Tibial artery (tissue), 4 donors: ENCODE measurements around the gene FASTK.
A peak's percentile ranks its signal among the peaks of the same experiment; 100 is the strongest.

Source experiments
- DNase-seq, 2 donors: peaks; one replicate each; pipeline ENCODE4 v3.0.0-alpha.2; 2019
- H3K27ac ChIP-seq, 2 donors: fragments of 200-600 bp; sonication (generic) in 1 of 2; 1 replicate in 1 of 2; 2 replicates in 1 of 2; pipeline ENCODE4 v1.5.1; 2018 to 2019; ENCODE audit warnings: mild to moderate bottlenecking in 1 of 2
- H3K27me3 ChIP-seq, 2 donors: fragments of 200-600 bp; sonication (generic) in 1 of 2; one replicate each; pipeline versions ENCODE4 v1.5.1 to v1.6.0; 2016 to 2019
- H3K36me3 ChIP-seq, 3 donors: fragments of 200-600 bp; sonication (generic) in 2 of 3; one replicate each; pipeline ENCODE4 v1.5.1; 2016 to 2019; ENCODE audit warnings: mild to moderate bottlenecking in 2 of 3
- H3K4me1 ChIP-seq, 4 donors: fragments of 200-600 bp; sonication (generic) in 2 of 4; 1 replicate in 3 of 4; 2 replicates in 1 of 4; pipeline ENCODE4 v1.5.1; 2016 to 2019
- H3K4me3 ChIP-seq, 2 donors: fragments of 200-600 bp; sonication (generic) in 1 of 2; 1 replicate in 1 of 2; 2 replicates in 1 of 2; pipeline ENCODE4 v1.5.1; 2018 to 2019; ENCODE audit warnings: mild to moderate bottlenecking in 2 of 2
- H3K9me3 ChIP-seq, 3 donors: fragments of 200-600 bp; sonication (generic) in 1 of 3; one replicate each; pipeline ENCODE4 v1.5.1; 2016 to 2019
- intact Hi-C: fragments of 100-400 bp; cut with DNase I; formaldehyde crosslinking; loops from one replicate; pipeline ENCODE4 v1.15.0; 2023; ENCODE audit warnings: low total_unique reads
- TF ChIP-seq, protein P1 (sequence below), 2 experiments: fragments of 200-600 bp in 1 of 2; fragments of 450-650 bp in 1 of 2; IDR thresholded peaks; one replicate each; pipeline ENCODE4 v1.5.1; 2017 to 2019; ENCODE audit warnings: antibody characterized with exemption in 2 of 2, mild to moderate bottlenecking in 1 of 2, moderate library complexity in 1 of 2

The FASTK gene

DNA sequence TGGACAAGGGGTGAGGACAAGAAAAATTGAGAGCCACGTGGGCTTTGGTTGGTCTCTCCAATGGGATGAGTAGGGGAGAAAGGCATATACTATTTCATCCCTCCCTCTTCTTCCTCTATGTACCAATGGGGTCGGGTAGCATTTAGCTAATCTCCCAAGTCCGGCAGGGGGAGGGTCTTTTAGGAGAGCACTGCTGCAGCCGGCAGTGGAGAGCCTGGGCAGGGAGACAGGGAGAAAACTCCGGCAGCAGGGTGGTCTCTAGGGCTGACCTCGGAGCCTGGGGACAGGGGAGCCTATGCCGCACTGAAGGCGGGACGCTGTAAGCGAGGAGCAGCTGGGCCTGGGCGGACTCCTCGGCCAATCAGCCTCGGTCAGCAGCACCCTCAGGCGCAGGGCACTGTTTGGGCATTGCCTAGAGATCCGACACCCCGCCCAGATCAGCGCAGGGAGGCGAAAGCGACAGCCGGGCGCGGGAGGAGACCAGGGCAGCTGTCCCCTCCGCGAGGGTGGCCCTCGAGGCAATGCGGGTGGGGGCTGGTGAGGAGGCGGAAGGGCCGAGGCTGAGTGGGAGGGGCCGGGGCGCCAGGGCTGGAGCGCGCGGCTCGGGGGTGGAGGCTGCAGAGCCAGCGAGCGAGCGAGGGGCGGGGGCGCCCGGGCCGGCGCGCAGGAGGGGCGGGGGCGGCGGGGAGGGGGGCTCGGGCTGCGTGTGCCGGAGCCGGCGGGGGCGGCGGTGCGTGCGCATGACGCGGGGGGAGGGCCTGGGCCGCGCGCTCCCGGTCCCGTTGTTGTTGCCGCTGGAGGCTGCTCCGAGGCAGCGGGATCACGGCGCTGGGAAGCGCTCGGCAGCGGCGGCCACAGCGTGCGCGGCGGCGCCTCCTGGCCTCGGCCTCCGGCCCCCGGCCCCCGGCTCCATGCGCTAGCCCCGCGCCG is 5.3 kb upstream of the FASTK start, which contains the start of gene AGAP3:
Gene AGAP3 (plus strand): TSS at position 785 of the 930 bp plus-strand sequence. CDS start 267 bp downstream, outside the sequence.
- TF ChIP-seq, protein P1, sequence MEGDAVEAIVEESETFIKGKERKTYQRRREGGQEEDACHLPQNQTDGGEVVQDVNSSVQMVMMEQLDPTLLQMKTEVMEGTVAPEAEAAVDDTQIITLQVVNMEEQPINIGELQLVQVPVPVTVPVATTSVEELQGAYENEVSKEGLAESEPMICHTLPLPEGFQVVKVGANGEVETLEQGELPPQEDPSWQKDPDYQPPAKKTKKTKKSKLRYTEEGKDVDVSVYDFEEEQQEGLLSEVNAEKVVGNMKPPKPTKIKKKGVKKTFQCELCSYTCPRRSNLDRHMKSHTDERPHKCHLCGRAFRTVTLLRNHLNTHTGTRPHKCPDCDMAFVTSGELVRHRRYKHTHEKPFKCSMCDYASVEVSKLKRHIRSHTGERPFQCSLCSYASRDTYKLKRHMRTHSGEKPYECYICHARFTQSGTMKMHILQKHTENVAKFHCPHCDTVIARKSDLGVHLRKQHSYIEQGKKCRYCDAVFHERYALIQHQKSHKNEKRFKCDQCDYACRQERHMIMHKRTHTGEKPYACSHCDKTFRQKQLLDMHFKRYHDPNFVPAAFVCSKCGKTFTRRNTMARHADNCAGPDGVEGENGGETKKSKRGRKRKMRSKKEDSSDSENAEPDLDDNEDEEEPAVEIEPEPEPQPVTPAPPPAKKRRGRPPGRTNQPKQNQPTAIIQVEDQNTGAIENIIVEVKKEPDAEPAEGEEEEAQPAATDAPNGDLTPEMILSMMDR (IDR thresholded peaks at IDR 0.05), result no peak
- Histone ChIP-seq H3K4me3 (peak within 1 kb of the TSS; percentile 76 to 94), H3K27me3 (no peaks in the 10 kb centered on the region), H3K36me3 (no peaks in the 10 kb centered on the region), H3K4me1 (peaks cover 0 to 69% (median 46%) of the 10 kb centered on the region in 4 donors), H3K9me3 (no peaks in the 10 kb centered on the region), H3K27ac (peak within 1 kb of the TSS; percentile 82 to 86)
- intact Hi-C loops, result loop anchor here (2.0 kb wide), 2 partner anchors 25 to 27 kb away; partner anchors contain the start of gene SLC4A2
- peak; percentile 89 to 96 for DNase-seq

DNA sequence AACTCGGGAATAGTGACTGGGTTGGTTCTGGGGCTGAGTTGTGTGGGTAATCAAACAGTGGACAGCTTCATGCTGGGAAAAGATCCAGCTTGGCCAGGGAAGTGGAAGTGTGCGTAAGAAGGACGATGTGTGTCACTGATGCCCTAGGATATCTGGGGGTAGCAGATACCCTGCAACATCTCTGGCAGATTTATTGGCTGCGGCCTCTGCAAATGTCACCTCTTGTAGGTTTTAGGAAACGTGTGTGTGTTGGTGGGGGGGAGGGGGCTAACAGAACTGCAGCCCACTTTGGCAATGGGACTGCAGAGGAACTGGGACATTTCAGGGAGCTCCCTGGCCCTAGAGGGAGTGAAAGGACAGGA is 4.7 kb upstream of the FASTK start:
- DNase-seq, result peak; percentile 16 to 67
- intact Hi-C loops, result no loop called here
- Histone ChIP-seq H3K4me3 (peak overlapping the region; percentile 76 to 94), H3K27ac (peak overlapping the region; percentile 82 to 84), H3K4me1 (peaks cover 0 to 64% (median 47%) of the 10 kb centered on the region in 4 donors), H3K27me3 (no peaks in the 10 kb centered on the region), H3K36me3 (no peaks in the 10 kb centered on the region), H3K9me3 (no peaks in the 10 kb centered on the region)
- TF ChIP-seq, protein P1 (IDR thresholded peaks at IDR 0.05), result no peak

DNA sequence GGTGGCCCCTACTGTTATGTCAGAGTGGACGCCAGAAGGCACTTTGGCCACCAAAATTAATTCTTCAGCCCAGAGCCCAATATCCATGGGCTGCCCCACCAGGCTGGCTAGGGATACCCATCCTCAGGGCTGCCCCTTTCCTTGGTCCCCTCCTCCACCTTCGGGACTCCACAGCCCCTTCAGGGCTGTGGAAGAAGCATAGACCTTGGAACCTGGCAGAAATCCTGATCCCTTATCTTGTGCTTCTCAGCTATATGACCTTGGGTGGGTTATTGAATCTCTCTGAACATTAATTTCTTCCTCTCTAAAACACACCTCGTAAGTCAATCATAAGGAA is 3.2 kb upstream of the FASTK start:
- Histone ChIP-seq H3K4me1 (peaks cover 0 to 64% (median 54%) of the 10 kb centered on the region in 4 donors), H3K4me3 (peak overlapping the region; percentile 89 to 95), H3K27me3 (no peaks in the 10 kb centered on the region), H3K27ac (peak overlapping the region; percentile 98 to 99), H3K9me3 (no peaks in the 10 kb centered on the region), H3K36me3 (no peaks in the 10 kb centered on the region)
- TF ChIP-seq, protein P1 (IDR thresholded peaks at IDR 0.05), result no peak
- DNase-seq, result no peak
- intact Hi-C loops, result no loop called here

DNA sequence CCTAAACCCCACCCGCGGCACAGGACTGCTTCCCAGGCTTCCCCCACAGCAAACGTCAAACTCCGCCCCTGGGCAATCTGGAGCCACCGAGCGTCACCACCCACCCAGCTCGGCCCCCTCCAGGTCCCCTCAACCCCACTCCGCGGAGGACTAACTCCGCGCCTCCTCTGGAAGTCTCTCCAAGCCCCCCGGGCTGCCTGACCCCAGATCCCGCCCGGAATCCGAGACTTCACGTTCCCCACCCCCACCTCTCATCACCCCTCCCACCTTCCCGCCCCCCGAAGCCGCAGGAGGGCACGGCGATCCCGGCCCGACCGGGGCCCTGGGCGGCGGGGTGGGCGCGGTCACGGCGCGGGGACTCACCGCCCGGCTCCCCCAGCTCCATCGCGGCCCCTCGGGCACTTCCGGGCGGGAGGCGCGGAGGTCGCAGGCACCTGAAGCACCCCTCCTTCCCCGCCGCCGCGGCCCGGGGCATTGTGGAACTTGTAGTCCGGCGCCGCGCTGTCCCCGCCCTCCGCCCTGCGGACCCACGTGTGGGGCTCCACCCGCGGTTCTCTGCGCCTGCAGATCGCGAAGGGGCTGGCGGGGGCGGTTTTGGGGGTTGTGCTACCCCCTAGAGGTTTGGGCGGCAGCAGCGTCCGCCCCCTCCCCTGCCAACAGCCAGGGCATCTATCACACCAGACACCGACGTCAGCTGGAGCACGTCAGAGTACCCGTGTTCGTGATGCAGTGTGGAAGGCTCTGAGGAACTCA is 2.6 kb upstream of the FASTK start, which contains the start of gene TMUB1:
Gene TMUB1 (minus strand): TSS at position 423 of the 753 bp plus-strand sequence. CDS start 930 bp downstream, outside the sequence.
- no peaks in the 10 kb centered on the region for H3K36me3 ChIP-seq
- TF ChIP-seq, protein P1 (IDR thresholded peaks at IDR 0.05), result no peak
- no peaks in the 10 kb centered on the region for H3K9me3 ChIP-seq
- intact Hi-C loops, result no loop called here
- no peaks in the 10 kb centered on the region for H3K27me3 ChIP-seq
- H3K4me1 ChIP-seq, result peaks cover 0 to 64% (median 56%) of the 10 kb centered on the region in 4 donors
- peak within 1 kb of the TSS; percentile 89 to 95 for H3K4me3 ChIP-seq
- H3K27ac ChIP-seq, result peak within 1 kb of the TSS; percentile 98 to 99
- DNase-seq, result peak; percentile 82 to 91
